IgD-negative memory B cell (primary cell): ENCODE measurements around the gene TP53TG3E. TPM values are rescaled to one million over a fixed set of nuclear protein-coding genes. Genes with fewer than 3 reads are reported as not detected.
"Not testable (repeated sequence)": the region's sequence is repeated elsewhere in the genome, so short reads cannot be mapped to it uniquely, and the experiment has no call there.

Source experiments
- H3K27ac Mint-ChIP-seq, 3 donors: one replicate each; pipeline ENCODE4 v1.8.0; 2020 to 2022; ENCODE audit warnings: mild to moderate bottlenecking in 3 of 3, mixed read lengths in 3 of 3, moderate library complexity in 1 of 3
- H3K27me3 Mint-ChIP-seq: one replicate; pipeline ENCODE4 v1.8.0; 2021; ENCODE audit warnings: mixed read lengths
- H3K36me3 Mint-ChIP-seq: one replicate; pipeline ENCODE4 v1.8.0; 2020; ENCODE audit warnings: mild to moderate bottlenecking, mixed read lengths
- H3K4me1 Mint-ChIP-seq, 3 donors: one replicate each; pipeline ENCODE4 v1.8.0; 2020 to 2022; ENCODE audit warnings: mixed read lengths in 3 of 3, mild to moderate bottlenecking in 1 of 3
- H3K4me3 Mint-ChIP-seq, 4 donors: one replicate each; pipeline ENCODE4 v1.8.0; 2020 to 2022; ENCODE audit warnings: mild to moderate bottlenecking in 4 of 4, mixed read lengths in 4 of 4, moderate library complexity in 3 of 4
- H3K9me3 Mint-ChIP-seq, 3 donors: one replicate each; pipeline ENCODE4 v1.8.0; 2020 to 2021; ENCODE audit warnings: mixed read lengths in 3 of 3, mild to moderate bottlenecking in 1 of 3
- polyA plus RNA-seq: library from polyadenylated mRNA; unstranded; fragments of 300-500 nt; fragmentation: Illumina TruSeq; gene quantifications from one replicate; pipeline ENCODE4 v1.2.3, GENCODE V29; 2021

TP53TG3E gene, protein sequence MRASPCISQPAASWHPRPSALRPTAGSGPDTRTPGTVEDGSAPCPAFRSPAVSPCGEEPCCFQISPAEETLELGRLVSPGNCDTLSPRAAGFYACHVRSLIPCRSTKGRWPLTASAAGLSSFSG
- not detected for polyA plus RNA-seq

DNA sequence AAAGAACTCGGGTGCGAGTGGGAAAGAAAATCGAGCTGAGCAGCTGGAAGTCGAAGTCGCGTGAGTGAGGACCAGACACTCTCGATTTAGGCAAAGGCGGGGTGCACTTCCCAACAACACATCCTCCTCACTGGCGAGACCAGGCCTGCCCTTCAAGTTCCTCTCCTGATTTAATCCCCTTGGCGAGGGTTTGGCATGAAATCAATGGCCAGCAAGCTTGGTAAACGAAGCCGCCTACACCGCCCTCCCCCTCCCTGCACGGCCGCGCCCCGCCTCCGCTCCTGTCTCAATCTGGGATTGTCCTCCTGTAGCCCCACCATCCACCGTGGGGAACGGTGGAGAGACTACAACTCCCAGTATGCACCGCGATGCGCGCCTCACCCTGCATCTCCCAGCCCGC, at the start of gene TP53TG3E:
Gene TP53TG3E (plus strand): TSS at position 301 of the 400 bp plus-strand sequence. CDS start 68 bp downstream, at position 369.
- H3K4me3 Mint-ChIP-seq, H3K36me3 Mint-ChIP-seq, H3K27me3 Mint-ChIP-seq: not testable (repeated sequence)

DNA sequence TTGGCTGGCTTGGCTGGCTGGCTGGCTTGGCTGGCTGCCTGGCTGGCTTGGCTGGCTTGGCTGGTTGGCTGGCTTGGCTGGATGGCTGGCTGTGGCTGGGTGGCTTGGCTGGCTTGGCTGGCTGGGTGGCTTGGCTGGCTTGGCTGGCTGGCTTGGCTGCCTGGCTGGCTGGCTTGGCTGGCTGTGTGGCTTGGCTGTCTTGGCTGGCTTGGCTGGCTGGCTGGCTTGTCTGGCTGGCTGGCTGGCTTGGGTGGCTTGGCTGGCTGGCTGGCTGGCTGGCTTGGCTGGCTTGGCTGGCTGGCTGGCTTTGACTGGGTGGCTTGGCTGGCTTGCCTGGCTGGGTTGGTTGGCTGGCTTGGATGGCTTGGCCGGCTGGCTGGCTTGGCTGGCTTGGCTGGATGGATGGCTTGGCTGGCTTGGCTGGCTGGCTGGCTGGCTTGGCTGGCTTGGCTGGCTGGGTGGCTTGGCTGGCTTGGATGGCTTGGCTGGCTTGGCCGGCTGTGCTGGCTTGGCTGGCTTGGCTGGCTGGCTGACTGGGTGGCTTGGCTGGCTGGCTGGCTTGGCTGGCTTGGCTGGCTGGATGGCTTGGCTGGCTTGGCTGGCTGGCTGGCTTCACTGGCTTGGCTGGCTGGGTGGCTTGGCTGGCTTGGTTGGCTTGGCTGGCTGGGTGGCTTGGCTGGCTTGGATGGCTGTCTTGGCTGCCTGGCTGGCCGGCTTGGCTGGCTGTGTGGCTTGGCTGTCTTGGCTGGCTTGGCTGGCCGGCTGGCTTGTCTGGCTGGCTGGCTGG, 32.3 kb downstream of the TP53TG3E start:
- not testable (repeated sequence) for H3K4me1 Mint-ChIP-seq, H3K36me3 Mint-ChIP-seq, H3K9me3 Mint-ChIP-seq, H3K4me3 Mint-ChIP-seq, H3K27ac Mint-ChIP-seq, H3K27me3 Mint-ChIP-seq

More for the DNA sequence above, at the start of gene TP53TG3E:
- H3K9me3 Mint-ChIP-seq, H3K27ac Mint-ChIP-seq, H3K4me1 Mint-ChIP-seq: not testable (repeated sequence)

DNA sequence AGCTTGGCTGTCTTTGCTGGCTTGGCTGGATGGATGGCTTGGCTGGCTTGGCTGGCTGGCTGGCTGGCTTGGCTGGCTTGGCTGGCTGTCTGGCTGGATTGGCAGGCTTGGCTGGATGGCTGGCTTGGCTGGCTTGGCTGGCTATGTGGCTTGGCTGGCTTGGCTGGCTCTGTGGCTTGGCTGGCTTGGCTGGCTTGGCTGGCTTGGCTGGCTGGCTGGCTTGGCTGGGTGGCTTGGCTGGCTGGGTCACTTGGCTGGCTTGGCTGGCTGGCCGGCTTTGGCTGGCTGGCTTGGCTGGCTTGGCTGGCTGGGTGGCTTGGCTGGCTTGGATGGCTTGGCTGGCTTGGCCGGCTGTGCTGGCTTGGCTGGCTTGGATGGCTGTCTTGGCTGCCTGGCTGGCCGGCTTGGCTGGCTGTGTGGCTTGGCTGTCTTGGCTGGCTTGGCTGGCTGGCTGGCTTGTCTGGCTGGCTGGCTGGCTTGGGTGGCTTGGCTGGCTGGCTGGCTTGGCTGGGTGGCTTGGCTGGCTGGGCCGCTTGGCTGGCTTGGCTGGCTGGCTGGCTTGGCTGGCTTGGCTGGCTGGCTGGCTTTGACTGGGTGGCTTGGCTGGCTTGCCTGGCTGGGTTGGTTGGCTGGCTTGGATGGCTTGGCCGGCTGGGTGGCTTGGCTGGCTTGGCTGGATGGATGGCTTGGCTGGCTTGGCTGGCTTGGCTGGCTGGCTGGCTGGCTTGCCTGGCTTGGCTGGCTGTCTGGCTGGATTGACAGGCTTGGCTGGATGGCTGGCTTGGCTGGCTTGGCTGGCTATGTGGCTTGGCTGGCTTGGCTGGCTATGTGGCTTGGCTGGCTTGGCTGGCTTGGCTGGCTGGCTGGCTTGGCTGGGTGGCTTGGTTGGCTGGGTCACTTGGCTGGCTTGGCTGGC, 33.8 kb downstream of the TP53TG3E start:
- not testable (repeated sequence) for H3K27ac Mint-ChIP-seq, H3K36me3 Mint-ChIP-seq, H3K4me3 Mint-ChIP-seq, H3K27me3 Mint-ChIP-seq, H3K9me3 Mint-ChIP-seq, H3K4me1 Mint-ChIP-seq

DNA sequence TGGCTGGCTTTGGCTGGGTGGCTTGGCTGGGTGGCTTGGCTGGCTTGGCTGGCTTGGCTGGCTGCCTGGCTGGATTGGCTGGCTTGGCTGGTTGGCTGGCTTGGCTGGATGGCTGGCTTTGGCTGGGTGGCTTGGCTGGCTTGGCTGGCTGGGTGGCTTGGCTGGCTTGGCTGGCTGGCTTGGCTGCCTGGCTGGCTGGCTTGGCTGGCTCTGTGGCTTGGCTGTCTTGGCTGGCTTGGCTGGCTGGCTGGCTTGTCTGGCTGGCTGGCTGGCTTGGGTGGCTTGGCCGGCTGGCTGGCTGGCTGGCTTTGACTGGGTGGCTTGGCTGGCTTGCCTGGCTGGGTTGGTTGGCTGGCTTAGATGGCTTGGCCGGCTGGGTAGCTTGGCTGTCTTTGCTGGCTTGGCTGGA, 34.4 kb downstream of the TP53TG3E start:
- H3K4me3 Mint-ChIP-seq, H3K27ac Mint-ChIP-seq, H3K27me3 Mint-ChIP-seq, H3K36me3 Mint-ChIP-seq, H3K9me3 Mint-ChIP-seq, H3K4me1 Mint-ChIP-seq: not testable (repeated sequence)

DNA sequence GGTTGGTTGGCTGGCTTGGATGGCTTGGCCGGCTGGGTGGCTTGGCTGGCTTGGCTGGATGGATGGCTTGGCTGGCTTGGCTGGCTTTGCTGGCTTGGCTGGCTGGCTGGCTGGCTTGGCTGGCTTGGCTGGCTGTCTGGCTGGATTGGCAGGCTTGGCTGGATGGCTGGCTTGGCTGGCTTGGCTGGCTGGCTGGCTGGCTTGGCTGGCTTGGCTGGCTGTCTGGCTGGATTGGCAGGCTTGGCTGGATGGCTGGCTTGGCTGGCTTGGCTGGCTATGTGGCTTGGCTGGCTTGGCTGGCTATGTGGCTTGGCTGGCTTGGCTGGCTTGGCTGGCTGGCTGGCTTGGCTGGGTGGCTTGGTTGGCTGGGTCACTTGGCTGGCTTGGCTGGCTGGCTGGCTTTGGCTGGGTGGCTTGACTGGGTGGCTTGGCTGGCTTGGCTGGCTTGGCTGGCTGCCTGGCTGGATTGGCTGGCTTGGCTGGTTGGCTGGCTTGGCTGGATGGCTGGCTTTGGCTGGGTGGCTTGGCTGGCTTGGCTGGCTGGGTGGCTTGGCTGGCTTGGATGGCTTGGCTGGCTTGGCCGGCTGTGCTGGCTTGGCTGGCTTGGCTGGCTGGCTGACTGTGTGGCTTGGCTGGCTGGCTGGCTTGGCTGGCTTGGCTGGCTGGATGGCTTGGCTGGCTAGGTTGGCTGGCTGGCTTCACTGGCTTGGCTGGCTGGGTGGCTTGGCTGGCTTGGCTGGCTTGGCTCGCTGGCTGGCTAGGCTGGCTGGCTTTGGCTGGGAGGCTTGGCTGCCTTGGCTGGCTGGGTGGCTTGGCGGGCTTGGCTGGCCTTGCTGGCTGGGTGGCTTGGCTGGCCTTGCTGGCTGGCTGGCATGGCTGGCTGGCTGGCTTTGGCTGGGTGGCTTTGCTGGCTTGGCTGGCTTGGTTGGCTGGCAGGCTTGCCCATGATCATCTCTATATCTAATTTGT, 35.3 kb downstream of the TP53TG3E start:
- not testable (repeated sequence) for H3K4me3 Mint-ChIP-seq, H3K27ac Mint-ChIP-seq, H3K27me3 Mint-ChIP-seq, H3K9me3 Mint-ChIP-seq, H3K4me1 Mint-ChIP-seq, H3K36me3 Mint-ChIP-seq

Other genes with a start within 250 kb of the TP53TG3E start
- not detected for gene TP53TG3C, start 110.1 kb upstream of the TP53TG3E start, polyA plus RNA-seq
- gene TP53TG3B, start 56.5 kb downstream of the TP53TG3E start, polyA plus RNA-seq: not detected
- not detected for gene TP53TG3F, start 155.3 kb downstream of the TP53TG3E start, polyA plus RNA-seq